IPS-18a (cell line): Measurements from ENCODE around the gene GP1BB.

Source experiments
- H3K27ac ChIP-seq: one replicate; pipeline ENCODE4 v1.5.1; 2013; ENCODE audit warnings: low read length
- H3K27me3 ChIP-seq: one replicate; pipeline ENCODE4 v1.6.1; 2013; ENCODE audit warnings: mild to moderate bottlenecking, low read length; ENCODE audit not compliant: control insufficient read depth, insufficient read depth
- H3K36me3 ChIP-seq: one replicate; pipeline ENCODE4 v1.6.1; 2013; ENCODE audit warnings: low read depth, low read length; ENCODE audit not compliant: control insufficient read depth
- H3K4me1 ChIP-seq: one replicate; pipeline ENCODE4 v1.6.1; 2013; ENCODE audit warnings: low read depth, low read length; ENCODE audit not compliant: control insufficient read depth
- H3K4me3 ChIP-seq: one replicate; pipeline ENCODE4 v1.5.1; 2013; ENCODE audit warnings: low read length
- H3K9ac ChIP-seq: one replicate; pipeline ENCODE4 v1.6.1; 2013; ENCODE audit warnings: mild to moderate bottlenecking, low read length, moderate library complexity
- H3K9me3 ChIP-seq: one replicate; pipeline ENCODE4 v1.6.1; 2013; ENCODE audit warnings: low read depth, low read length; ENCODE audit not compliant: control insufficient read depth

GP1BB gene

DNA sequence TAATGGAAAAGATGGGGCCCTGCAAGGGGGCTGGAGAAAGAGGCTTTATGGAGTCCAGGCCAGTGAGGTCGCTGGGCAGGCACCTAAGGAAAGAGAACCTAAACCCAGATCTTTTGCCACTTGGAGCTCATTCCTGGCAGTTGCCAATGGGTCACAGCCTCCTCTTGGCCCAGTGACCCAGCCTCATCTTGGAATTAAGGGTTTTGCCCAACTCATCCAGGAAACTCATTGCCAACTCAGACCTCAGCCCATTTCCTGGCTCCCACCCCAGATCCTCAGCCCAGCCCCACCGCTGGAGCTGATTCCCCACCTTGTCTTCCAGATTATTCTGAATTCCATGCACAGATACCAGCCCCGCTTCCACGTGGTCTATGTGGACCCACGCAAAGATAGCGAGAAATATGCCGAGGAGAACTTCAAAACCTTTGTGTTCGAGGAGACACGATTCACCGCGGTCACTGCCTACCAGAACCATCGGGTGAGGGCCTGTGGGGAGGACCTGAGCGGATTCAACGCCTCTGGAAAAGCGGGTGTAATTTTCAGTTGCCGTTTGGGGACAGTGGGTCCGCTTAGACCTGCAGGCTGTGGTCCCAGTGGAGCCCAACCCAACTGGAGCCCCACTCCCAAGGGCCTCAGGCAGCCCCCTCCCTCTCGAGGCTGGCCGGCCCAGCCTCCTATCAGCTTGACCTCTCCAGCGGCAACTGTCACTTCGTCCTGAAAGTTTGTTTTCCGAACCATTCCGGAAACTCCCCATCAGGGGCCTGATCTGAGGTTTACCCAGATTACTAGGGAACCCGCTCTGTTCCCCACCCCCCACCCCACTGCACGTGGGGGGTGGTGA is 41.5 kb downstream of the GP1BB start:
- H3K27ac ChIP-seq = no peak overlapping the region
- peaks cover 27% of the 10 kb centered on the region for H3K4me1 ChIP-seq
- H3K27me3 ChIP-seq = peaks cover 95% of the 10 kb centered on the region
- H3K9ac ChIP-seq = no peak overlapping the region
- H3K9me3 ChIP-seq = no peaks in the 10 kb centered on the region
- peak overlapping the region; percentile 22 for H3K4me3 ChIP-seq
- no peaks in the 10 kb centered on the region for H3K36me3 ChIP-seq

DNA sequence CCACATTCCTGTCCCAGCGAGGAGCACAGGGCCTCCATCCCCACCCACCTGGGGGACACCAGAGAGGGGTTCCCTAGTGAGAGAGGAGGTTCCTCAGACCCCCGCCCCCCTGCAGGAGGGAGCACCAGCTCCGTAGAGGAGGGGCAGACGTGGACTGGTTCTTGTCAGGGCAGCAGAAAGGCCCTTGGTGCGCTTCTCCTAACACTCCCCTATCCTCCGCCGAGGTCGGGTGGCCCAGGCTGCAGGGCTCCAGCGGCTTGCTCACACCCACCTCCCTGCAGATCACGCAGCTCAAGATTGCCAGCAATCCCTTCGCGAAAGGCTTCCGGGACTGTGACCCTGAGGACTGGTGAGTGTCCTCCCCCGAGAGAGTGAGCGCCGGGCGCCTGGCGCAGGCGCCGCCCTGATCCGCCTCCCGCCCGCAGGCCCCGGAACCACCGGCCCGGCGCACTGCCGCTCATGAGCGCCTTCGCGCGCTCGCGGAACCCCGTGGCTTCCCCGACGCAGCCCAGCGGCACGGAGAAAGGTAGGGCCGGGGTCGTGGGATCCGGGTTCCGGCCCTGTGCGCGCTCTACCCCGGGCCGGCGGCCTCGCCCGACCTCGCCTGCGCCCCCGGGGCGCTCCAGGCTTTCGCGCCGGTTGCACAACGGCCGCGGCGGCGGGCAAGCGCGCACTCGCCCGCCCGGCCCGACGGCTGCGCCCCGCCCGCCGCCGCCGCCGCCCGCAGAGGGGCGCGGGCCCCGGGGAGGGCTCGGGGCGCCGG is 42.3 kb downstream of the GP1BB start:
- no peak overlapping the region for H3K9ac ChIP-seq
- peaks cover 27% of the 10 kb centered on the region for H3K4me1 ChIP-seq
- peak overlapping the region; percentile 22 for H3K4me3 ChIP-seq
- H3K9me3 ChIP-seq = no peaks in the 10 kb centered on the region
- peaks cover 98% of the 10 kb centered on the region for H3K27me3 ChIP-seq
- no peaks in the 10 kb centered on the region for H3K36me3 ChIP-seq
- H3K27ac ChIP-seq = no peak overlapping the region

DNA sequence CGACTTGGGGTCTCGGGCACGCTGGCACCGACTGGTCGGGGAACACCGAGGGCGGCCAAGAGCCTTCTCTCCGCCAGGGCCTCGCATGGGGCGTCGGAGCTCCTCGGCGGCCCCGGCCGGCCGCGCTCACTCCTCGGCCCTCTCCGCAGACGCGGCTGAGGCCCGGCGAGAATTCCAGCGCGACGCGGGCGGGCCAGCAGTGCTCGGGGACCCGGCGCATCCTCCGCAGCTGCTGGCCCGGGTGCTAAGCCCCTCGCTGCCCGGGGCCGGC is 42.8 kb downstream of the GP1BB start:
- Histone ChIP-seq H3K4me3 (no peak overlapping the region), H3K9me3 (no peaks in the 10 kb centered on the region), H3K9ac (no peak overlapping the region), H3K27me3 (peaks cover 100% of the 10 kb centered on the region), H3K27ac (no peak overlapping the region), H3K36me3 (no peaks in the 10 kb centered on the region), H3K4me1 (peaks cover 27% of the 10 kb centered on the region)

DNA sequence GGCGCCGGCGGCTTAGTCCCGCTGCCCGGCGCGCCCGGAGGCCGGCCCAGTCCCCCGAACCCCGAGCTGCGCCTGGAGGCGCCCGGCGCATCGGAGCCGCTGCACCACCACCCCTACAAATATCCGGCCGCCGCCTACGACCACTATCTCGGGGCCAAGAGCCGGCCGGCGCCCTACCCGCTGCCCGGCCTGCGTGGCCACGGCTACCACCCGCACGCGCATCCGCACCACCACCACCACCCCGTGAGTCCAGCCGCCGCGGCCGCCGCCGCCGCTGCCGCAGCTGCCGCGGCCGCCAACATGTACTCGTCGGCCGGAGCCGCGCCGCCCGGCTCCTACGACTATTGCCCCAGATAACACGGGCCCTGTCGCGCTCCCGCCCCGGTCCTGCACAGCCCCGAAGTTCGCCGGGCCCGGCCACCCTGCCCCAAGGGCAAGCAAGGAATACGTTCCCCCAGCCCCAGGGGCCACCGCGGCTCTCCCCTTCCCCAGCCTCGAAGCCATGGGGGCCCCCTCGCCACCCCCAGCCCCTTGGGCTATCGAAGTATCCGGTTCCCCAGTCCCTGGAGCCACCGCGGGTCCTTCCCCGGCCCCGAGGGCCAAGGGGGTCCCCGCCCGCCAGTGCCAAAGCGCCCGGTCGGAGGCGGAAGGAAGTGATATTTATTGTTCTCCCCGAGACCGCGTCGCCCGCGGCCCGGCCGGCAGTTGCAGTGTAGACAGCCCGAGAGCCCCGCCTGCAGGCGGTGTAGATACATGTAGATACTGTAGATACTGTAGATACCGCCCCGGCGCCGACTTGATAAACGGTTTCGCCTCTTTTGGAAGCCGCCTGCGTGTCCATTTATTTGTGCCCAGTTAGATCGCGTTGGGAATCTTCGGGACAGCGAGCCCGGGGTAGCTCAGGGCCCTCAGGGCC is 43.4 kb downstream of the GP1BB start:
- peaks cover 25% of the 10 kb centered on the region for H3K4me1 ChIP-seq
- no peak overlapping the region for H3K27ac ChIP-seq
- H3K4me3 ChIP-seq = no peak overlapping the region
- H3K27me3 ChIP-seq = peaks cover 96% of the 10 kb centered on the region
- no peak overlapping the region for H3K9ac ChIP-seq
- no peaks in the 10 kb centered on the region for H3K9me3 ChIP-seq
- no peaks in the 10 kb centered on the region for H3K36me3 ChIP-seq

DNA sequence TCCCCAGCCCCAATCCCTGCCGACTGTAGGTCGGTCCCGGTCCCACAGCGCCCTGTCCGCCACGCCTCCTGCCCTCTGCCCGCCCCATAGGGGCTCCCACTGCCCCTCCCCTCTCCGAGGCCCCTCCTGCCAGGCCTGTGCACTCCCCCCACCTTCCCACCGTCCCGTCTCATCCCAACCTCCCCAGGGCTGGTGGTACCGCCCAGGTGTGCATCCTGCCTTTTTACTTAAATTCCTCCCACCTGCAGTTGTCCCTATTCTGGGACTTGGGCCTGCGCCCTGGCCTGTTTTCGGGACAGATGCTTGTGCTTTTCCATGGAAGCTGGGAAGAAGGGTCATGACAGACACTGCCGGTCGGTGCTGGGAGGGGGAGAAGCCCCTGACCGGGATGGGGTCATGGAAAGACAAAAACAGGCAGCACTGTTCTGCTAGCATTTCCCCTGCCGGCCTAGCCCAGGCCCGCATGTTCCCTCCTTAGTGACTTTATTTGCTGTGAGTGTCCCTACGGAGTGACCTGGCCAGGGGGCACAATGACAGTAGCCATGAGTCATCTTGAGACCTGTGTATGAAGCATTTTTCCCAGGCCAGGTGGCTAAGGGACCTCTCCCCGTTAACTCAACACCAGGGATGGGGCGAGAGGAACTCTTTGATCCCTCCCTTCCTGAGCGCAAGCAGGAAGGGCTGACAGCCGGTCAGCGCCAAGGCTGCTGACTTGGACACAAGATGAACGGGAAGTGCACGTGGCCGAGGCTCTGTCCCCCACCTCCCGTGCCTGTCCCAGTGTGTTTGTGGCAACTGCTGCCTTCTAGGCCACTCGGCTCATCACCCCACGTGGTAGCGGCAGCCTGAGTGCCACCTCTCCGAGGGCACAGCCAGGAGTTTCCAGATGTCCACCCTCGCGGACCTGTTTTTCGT is 44.3 kb downstream of the GP1BB start:
- peaks cover 21% of the 10 kb centered on the region for H3K4me1 ChIP-seq
- H3K36me3 ChIP-seq = no peaks in the 10 kb centered on the region
- H3K27me3 ChIP-seq = peaks cover 96% of the 10 kb centered on the region
- no peak overlapping the region for H3K4me3 ChIP-seq
- no peaks in the 10 kb centered on the region for H3K9me3 ChIP-seq
- no peak overlapping the region for H3K9ac ChIP-seq
- no peak overlapping the region for H3K27ac ChIP-seq

DNA sequence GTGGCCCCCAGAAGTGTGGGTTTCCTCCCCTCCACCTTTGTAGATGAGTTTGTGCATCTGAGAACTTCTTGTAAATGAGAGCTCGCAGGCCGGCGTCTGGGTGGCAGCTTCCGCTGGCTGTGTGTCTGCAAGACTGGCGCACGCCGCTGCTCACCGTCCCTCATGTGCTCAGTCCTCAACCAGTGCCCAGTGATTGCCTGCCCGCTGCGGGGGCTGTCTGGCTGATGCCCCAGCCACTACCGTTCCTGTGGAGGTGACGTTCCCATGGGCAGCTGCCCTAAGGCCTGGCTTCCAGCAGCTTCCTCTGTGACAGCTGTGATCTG is 46.0 kb downstream of the GP1BB start:
- Histone ChIP-seq H3K36me3 (no peaks in the 10 kb centered on the region), H3K4me3 (no peak overlapping the region), H3K27ac (no peak overlapping the region), H3K9ac (no peak overlapping the region), H3K4me1 (peaks cover 18% of the 10 kb centered on the region), H3K27me3 (peaks cover 85% of the 10 kb centered on the region), H3K9me3 (no peaks in the 10 kb centered on the region)

DNA sequence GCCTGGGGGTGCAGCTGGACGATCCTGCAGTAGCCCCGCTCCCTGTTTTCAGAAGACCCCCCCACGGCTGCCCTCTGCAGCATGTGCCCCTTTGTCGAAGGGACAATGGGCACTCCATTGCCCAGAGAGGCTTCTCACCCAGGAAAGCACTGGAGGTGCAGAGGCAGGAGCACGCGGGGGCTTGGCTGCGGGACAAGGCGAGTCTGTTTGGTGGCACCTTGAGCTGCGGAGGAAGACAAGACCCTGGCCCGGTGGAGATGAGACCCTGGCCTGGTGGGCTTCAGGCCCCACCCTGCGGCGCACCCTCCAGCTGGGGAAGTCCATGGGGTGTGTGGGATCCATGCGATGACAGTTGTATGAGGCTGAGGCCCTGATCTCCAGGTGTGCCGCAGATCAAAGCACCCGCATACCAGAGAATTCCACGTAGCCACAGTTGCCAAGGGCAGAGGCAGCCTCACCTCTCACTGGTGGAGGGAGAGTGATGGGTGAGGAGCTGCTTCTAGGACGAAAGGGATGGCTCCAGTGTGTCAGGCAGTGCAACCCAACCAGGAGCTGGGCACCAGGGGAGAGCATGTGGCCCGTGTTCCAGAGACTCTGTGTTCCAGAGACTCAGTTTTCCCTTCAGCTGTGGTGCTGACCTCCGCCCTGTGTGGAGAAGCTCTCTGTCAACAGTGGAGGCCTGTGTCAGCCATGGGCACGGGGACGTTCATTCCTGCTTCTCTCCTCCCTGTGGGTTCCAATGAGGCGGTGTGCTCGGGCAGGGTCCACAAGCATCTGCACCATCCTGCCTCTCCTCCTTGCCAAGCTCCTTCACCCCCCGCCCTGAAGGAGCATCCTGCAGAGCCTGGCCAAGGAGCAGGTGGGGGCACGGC is 47.2 kb downstream of the GP1BB start:
- Histone ChIP-seq H3K27ac (no peak overlapping the region), H3K9ac (no peak overlapping the region), H3K4me1 (peaks cover 7% of the 10 kb centered on the region), H3K36me3 (no peaks in the 10 kb centered on the region), H3K9me3 (no peaks in the 10 kb centered on the region), H3K4me3 (no peak overlapping the region), H3K27me3 (peaks cover 73% of the 10 kb centered on the region)

DNA sequence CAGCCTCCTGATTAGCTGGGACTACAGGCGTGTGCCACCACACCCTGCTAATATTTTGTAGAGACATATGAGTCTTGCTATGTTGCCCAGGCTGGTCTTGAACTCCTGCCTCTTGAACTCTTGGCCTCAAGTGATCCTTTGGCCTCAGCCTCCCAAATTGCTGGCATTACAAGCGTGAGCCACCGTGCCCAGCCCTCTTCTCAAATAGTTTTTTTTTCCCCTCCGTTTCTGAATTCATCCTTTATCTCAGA is 49.0 kb downstream of the GP1BB start:
- no peaks in the 10 kb centered on the region for H3K9me3 ChIP-seq
- peaks cover 7% of the 10 kb centered on the region for H3K4me1 ChIP-seq
- H3K36me3 ChIP-seq = no peaks in the 10 kb centered on the region
- no peak overlapping the region for H3K4me3 ChIP-seq
- H3K27ac ChIP-seq = no peak overlapping the region
- H3K9ac ChIP-seq = no peak overlapping the region
- H3K27me3 ChIP-seq = peaks cover 55% of the 10 kb centered on the region

DNA sequence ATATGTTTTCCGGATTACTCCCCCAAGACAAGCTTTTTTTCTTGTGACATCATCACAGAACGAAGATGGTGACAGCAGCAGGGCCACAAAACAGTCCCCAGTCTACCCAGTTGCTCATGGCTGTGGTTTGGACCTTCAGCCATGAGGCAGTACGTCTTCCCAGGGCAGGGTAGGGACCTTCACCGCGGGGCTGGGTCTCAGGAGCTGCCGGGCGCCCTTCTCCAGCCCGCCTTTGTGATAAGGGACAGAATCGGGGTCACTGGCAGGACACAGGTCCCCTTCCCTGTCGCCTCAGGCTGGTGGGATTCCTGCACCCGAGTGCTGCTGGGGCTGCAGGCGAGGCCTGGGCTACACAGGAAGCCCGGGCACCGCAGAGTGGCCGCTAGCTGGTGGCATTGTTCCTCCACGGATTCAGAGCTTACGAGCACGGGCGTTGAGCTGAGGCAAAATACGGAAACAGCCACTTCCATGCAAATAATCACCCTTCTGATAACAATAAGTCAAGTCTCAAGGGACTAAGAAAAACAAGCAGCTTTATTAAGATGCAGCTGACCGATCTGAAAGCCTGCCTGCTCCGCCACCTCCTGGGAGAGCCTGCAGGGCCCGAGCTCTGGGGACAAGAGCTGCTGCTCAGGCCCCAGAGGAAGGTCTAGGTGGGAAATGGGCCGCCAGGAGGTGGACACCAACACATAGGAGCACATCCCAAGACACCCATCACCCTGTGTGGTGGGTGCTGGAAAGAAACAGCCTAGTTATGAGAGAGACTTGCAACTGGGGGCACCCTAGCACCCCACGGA is 49.5 kb downstream of the GP1BB start:
- H3K9me3 ChIP-seq = no peaks in the 10 kb centered on the region
- no peak overlapping the region for H3K4me3 ChIP-seq
- peaks cover 50% of the 10 kb centered on the region for H3K27me3 ChIP-seq
- H3K36me3 ChIP-seq = no peaks in the 10 kb centered on the region
- H3K9ac ChIP-seq = no peak overlapping the region
- H3K4me1 ChIP-seq = peaks cover 3% of the 10 kb centered on the region
- H3K27ac ChIP-seq = no peak overlapping the region

DNA sequence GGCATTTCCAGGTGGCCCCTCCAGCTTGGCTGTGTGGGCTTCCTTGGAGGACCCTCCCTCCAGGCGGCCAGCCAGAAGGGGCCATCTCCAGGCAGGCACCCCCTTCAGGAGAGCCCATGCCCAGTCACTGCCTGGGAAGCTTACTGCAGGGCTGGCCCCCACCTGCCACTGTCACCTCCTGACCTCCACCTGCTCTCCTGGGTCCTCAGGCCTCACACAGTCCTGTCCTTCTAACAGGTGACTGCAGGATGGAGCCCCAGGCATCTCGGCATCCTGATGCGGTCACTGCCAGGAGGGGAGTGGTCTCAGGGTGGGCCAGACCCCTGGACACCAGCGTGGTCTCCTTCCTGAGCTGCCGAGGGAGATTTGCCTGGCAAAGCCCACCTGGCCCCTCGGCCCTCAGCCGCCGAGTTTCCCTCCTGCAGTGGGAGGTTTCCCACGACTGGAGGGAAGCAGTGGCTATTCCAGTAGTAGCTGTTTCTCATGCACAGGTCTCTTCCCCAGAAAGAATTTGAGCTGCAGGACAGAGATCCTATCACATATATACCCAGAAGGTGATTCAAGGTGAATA is 50.2 kb downstream of the GP1BB start:
- H3K27me3 ChIP-seq = peaks cover 43% of the 10 kb centered on the region
- no peak overlapping the region for H3K9ac ChIP-seq
- no peaks in the 10 kb centered on the region for H3K36me3 ChIP-seq
- H3K27ac ChIP-seq = no peak overlapping the region
- no peak overlapping the region for H3K4me3 ChIP-seq
- H3K9me3 ChIP-seq = no peaks in the 10 kb centered on the region
- H3K4me1 ChIP-seq = no peaks in the 10 kb centered on the region
